ENCODE measurements around the gene LBHD1. TPM values are rescaled to one million over a fixed set of nuclear protein-coding genes. Genes with fewer than 3 reads are reported as not detected.
A peak's percentile ranks its signal among the peaks of the same experiment; 100 is the strongest.

Gene LBHD1
- total and polyA plus RNA-seq, 2 of the 13 experiments (the other 11 are each of a cell fraction or from before 2014, with no cell fraction given): 3.2 to 3.7 TPM

DNA sequence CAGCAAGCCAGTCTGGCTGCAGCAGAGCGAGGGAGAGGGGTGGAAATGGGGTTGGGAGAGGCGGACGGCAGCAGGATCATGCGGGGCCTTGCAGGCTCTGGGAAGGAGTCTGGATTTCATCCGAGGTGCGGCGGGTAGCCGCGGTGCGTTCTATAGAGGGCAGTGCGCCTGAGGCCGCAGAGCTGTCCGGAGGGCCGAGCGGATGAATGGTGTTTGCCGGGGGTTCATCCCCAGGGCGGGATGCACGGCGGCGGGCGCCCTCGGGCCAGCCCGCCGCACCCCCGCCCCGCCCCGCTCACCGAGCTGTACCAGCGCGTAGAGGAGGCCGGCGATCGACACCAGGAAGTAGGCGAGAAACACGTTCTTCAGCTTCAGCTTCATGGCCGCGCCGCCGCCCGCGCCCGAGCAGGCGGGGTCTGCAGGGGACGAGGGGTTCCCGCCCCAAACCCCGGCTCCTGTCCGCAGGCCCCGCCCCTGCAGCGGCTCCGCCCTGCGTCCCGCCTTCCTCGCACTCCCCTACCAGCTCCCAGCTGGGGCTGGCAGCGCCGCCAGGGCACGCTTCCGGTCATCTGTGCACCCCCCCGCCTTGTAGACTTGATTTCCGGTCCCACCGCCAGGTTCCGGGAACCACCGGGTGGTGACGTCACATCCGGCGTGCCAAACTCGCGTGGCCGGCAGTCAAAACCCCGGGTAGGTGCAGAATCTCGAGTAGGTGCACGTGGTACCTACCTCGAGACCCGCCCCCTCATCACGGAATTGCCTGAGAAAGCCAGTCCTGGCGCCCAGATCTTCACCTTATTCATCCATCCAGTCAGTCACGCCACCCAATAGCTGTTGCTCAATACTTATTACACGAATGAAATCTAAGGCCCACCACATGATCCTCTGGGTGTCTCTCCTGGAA is 50.2 kb downstream of the LBHD1 start, which contains the start of gene B3GAT3 (continued):
- TF ChIP-seq, protein P1, sequence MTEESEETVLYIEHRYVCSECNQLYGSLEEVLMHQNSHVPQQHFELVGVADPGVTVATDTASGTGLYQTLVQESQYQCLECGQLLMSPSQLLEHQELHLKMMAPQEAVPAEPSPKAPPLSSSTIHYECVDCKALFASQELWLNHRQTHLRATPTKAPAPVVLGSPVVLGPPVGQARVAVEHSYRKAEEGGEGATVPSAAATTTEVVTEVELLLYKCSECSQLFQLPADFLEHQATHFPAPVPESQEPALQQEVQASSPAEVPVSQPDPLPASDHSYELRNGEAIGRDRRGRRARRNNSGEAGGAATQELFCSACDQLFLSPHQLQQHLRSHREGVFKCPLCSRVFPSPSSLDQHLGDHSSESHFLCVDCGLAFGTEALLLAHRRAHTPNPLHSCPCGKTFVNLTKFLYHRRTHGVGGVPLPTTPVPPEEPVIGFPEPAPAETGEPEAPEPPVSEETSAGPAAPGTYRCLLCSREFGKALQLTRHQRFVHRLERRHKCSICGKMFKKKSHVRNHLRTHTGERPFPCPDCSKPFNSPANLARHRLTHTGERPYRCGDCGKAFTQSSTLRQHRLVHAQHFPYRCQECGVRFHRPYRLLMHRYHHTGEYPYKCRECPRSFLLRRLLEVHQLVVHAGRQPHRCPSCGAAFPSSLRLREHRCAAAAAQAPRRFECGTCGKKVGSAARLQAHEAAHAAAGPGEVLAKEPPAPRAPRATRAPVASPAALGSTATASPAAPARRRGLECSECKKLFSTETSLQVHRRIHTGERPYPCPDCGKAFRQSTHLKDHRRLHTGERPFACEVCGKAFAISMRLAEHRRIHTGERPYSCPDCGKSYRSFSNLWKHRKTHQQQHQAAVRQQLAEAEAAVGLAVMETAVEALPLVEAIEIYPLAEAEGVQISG (CRISPR knock-in tag; IDR thresholded peaks at IDR 0.05): peak; percentile 93
- TF ChIP-seq, protein P2, sequence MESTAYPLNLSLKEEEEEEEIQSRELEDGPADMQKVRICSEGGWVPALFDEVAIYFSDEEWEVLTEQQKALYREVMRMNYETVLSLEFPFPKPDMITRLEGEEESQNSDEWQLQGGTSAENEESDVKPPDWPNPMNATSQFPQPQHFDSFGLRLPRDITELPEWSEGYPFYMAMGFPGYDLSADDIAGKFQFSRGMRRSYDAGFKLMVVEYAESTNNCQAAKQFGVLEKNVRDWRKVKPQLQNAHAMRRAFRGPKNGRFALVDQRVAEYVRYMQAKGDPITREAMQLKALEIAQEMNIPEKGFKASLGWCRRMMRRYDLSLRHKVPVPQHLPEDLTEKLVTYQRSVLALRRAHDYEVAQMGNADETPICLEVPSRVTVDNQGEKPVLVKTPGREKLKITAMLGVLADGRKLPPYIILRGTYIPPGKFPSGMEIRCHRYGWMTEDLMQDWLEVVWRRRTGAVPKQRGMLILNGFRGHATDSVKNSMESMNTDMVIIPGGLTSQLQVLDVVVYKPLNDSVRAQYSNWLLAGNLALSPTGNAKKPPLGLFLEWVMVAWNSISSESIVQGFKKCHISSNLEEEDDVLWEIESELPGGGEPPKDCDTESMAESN (CRISPR knock-in tag; conservative IDR thresholded peaks at IDR 0.05): peak; percentile 74; the same call in 1 of the 2 replicates
- TF ChIP-seq RARA (CRISPR knock-in tag; IDR thresholded peaks at IDR 0.05) (peak; percentile 44; the same call in 1 of the 2 replicates), ZC3H4 (CRISPR knock-in tag; IDR thresholded peaks at IDR 0.05; ENCODE audit: borderline replicate concordance) (0 out of 2 replicates have a peak, but pooled peaks have one; percentile 55), ZNF24 (IDR thresholded peaks at IDR 0.05) (no peak), RBM22 (optimal IDR thresholded peaks at IDR 0.05; ENCODE audit: low read length) (no peak), ZNF883 (CRISPR knock-in tag; IDR thresholded peaks at IDR 0.05; ENCODE audit: not compliant biosample characterization) (peak; percentile 79), ZNF101 (CRISPR knock-in tag; IDR thresholded peaks at IDR 0.05; ENCODE audit: borderline replicate concordance, low read depth) (no peak), TARDBP (CRISPR knock-in tag; IDR thresholded peaks at IDR 0.05) (peak; percentile 89), TSC22D2 (CRISPR knock-in tag; IDR thresholded peaks at IDR 0.05; ENCODE audit: borderline replicate concordance) (peak; percentile 55; the same call in 1 of the 2 replicates), MXI1 (IDR thresholded peaks at IDR 0.05; ENCODE audit: borderline replicate concordance, low read depth, low read length) (peak; percentile 99), EHMT2 (IDR thresholded peaks at IDR 0.05; ENCODE audit: borderline replicate concordance, low read depth, low read length) (no peak), GPN1 (CRISPR knock-in tag; IDR thresholded peaks at IDR 0.05; ENCODE audit: borderline replicate concordance) (no peak), ZNF772 (CRISPR knock-in tag; IDR thresholded peaks at IDR 0.05) (peak; percentile 93; the same call in 1 of the 2 replicates), ZBTB38 (CRISPR knock-in tag; IDR thresholded peaks at IDR 0.05) (peak; percentile 45)
- TF ChIP-seq, protein P3, sequence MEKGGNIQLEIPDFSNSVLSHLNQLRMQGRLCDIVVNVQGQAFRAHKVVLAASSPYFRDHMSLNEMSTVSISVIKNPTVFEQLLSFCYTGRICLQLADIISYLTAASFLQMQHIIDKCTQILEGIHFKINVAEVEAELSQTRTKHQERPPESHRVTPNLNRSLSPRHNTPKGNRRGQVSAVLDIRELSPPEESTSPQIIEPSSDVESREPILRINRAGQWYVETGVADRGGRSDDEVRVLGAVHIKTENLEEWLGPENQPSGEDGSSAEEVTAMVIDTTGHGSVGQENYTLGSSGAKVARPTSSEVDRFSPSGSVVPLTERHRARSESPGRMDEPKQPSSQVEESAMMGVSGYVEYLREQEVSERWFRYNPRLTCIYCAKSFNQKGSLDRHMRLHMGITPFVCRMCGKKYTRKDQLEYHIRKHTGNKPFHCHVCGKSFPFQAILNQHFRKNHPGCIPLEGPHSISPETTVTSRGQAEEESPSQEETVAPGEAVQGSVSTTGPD (CRISPR knock-in tag; IDR thresholded peaks at IDR 0.05): no peak
- TF ChIP-seq, protein P4, sequence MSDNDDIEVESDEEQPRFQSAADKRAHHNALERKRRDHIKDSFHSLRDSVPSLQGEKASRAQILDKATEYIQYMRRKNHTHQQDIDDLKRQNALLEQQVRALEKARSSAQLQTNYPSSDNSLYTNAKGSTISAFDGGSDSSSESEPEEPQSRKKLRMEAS (IDR thresholded peaks at IDR 0.05): peak; percentile 98
- TF ChIP-seq, protein P5, sequence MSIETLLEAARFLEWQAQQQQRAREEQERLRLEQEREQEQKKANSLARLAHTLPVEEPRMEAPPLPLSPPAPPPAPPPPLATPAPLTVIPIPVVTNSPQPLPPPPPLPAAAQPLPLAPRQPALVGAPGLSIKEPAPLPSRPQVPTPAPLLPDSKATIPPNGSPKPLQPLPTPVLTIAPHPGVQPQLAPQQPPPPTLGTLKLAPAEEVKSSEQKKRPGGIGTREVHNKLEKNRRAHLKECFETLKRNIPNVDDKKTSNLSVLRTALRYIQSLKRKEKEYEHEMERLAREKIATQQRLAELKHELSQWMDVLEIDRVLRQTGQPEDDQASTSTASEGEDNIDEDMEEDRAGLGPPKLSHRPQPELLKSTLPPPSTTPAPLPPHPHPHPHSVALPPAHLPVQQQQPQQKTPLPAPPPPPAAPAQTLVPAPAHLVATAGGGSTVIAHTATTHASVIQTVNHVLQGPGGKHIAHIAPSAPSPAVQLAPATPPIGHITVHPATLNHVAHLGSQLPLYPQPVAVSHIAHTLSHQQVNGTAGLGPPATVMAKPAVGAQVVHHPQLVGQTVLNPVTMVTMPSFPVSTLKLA (IDR thresholded peaks at IDR 0.05): peak; percentile 96
- TF ChIP-seq, protein P6, sequence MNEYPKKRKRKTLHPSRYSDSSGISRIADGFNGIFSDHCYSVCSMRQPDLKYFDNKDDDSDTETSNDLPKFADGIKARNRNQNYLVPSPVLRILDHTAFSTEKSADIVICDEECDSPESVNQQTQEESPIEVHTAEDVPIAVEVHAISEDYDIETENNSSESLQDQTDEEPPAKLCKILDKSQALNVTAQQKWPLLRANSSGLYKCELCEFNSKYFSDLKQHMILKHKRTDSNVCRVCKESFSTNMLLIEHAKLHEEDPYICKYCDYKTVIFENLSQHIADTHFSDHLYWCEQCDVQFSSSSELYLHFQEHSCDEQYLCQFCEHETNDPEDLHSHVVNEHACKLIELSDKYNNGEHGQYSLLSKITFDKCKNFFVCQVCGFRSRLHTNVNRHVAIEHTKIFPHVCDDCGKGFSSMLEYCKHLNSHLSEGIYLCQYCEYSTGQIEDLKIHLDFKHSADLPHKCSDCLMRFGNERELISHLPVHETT (CRISPR knock-in tag; conservative IDR thresholded peaks at IDR 0.05): peak; percentile 88

All from HepG2 (cell line).